Measurements from ENCODE around the gene PHOSPHO2.
"Not testable (repeated sequence)": the region's sequence is repeated elsewhere in the genome, so short reads cannot be mapped to it uniquely, and the experiment has no call there.

PHOSPHO2 gene

DNA sequence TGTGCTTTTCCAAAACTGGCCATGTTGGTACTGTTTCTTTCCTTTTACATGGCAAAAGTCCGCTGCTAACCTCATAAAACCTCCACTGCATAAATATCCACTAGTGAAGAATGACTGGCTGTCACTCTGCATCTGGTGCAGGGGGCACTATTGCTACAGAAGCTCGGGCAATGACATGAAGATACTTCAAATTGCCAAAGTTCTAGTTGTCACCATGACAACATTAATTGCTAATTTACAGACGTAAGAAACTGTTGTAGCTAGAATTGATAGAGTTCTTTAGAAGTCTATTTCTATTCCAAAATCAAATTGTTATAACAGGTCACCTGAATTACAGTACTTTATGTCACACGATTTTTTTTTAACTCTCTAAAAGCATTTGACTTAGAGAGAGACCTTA is 909 bp upstream of the PHOSPHO2 start:
- ChIA-PET CTCF (interaction anchor here (0.7 to 4.1 kb wide), 8 partner anchors 10 to 172 kb away, joined by 3 to 20 read pairs (median 4); no protein-coding TSS in a partner anchor), POLR2A (no interaction called here)

DNA sequence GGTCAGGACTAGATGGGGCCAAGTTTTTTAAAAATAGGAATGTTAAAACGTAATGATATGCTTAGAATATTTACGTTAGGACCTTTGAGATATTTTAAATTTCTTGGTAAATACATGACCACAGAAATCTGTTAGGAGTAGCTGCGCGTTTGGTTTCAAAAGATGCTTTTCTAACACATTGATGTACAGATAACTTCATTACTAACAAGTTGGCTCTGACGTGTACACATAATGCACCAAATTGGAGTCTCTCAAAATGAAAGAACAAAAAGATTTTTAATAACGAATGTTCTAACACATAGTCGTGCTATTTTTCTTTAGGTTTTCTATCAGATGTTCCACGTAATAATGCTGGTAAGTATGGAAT is 608 bp downstream of the PHOSPHO2 start:
- Histone ChIP-seq H3K27me3 (replicated peaks in 2 of 5; ENCODE audit: control insufficient read depth in 4 of 5, insufficient read depth in 5 of 5, low read length in 4 of 5) (no peaks in the 10 kb centered on the region), H3K4me1 (ENCODE audit: control extremely low read depth in 1 of 4, control insufficient read depth in 4 of 4, insufficient read depth in 4 of 4, low read length in 3 of 4) (peaks cover 6 to 16% (median 9%) of the 10 kb centered on the region in 4 experiments), H3K27ac (ENCODE audit: insufficient read depth in 1 of 2, low read depth in 1 of 2, low read length in 2 of 2, poor library complexity in 1 of 2, severe bottlenecking in 2 of 2) (peak overlapping the region; percentile 94 to 95), H3K36me3 (ENCODE audit: control insufficient read depth in 4 of 4, insufficient read depth in 4 of 4, low read length in 3 of 4) (peaks cover 2 to 8% (median 3%) of the 10 kb centered on the region in 4 experiments), H3K4me3 (ENCODE audit: control insufficient read depth in 1 of 7, extremely low read depth in 1 of 7, insufficient read depth in 4 of 7, low read depth in 2 of 7, low read length in 6 of 7) (peak overlapping the region; percentile 56 to 93 (median 84)), H3K9me3 (ENCODE audit: control extremely low read depth in 1 of 5, control insufficient read depth in 4 of 5, insufficient read depth in 2 of 5, low read depth in 1 of 5, low read length in 4 of 5) (peaks cover 0 to 4% (median 0%) of the 10 kb centered on the region in 5 experiments)
- WGBS (ENCODE audit: insufficient coverage), result 58% methylated on average over 5 of the region's 8 CpGs
- ChIA-PET CTCF (interaction anchor here (1.1 to 4.1 kb wide), 3 partner anchors 11 to 17 kb away, joined by 3 to 20 read pairs (median 3); no protein-coding TSS in a partner anchor), POLR2A (no interaction called here)
- DNase-seq, result no peak

More for the DNA sequence above, 909 bp upstream of the PHOSPHO2 start:
- Histone ChIP-seq H3K4me1 (ENCODE audit: control extremely low read depth in 1 of 4, control insufficient read depth in 4 of 4, insufficient read depth in 4 of 4, low read length in 3 of 4) (peaks cover 6 to 16% (median 9%) of the 10 kb centered on the region in 4 experiments), H3K36me3 (ENCODE audit: control insufficient read depth in 4 of 4, insufficient read depth in 4 of 4, low read length in 3 of 4) (peaks cover 0 to 2% (median 0%) of the 10 kb centered on the region in 4 experiments), H3K9me3 (ENCODE audit: control extremely low read depth in 1 of 5, control insufficient read depth in 4 of 5, insufficient read depth in 2 of 5, low read depth in 1 of 5, low read length in 4 of 5) (peaks cover 0 to 4% (median 2%) of the 10 kb centered on the region in 5 experiments), H3K27ac (ENCODE audit: insufficient read depth in 1 of 2, low read depth in 1 of 2, low read length in 2 of 2, poor library complexity in 1 of 2, severe bottlenecking in 2 of 2) (peak overlapping the region; percentile 94 to 95), H3K27me3 (replicated peaks in 2 of 5; ENCODE audit: control insufficient read depth in 4 of 5, insufficient read depth in 5 of 5, low read length in 4 of 5) (no peaks in the 10 kb centered on the region), H3K4me3 (ENCODE audit: control insufficient read depth in 1 of 7, extremely low read depth in 1 of 7, insufficient read depth in 4 of 7, low read depth in 2 of 7, low read length in 6 of 7) (peak overlapping the region in 5 of 7 experiments; percentile 76 to 92 (median 84))
- WGBS (ENCODE audit: insufficient coverage), result 64% methylated on average over 1 of the region's 4 CpGs
- DNase-seq, result peak; percentile 59 to 72 (median 66)

DNA sequence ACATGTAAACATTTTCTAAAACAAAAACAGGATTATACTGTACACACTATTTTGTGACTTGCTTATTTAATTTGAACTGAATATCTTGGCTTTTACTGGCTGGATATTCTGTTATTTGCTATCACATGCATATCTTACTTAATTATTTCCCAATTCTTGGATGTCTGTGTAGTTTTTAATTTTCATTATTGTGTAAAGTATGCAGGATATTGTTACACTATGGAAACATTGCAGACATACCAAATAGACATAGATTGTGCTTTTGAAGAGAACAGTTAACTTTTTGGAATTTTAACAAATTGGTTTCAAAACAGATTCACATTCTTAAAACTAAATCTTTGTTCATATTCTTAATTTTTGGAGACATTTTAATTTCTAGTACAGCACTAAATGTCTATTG is 2.1 kb downstream of the PHOSPHO2 start:
- peaks cover 2 to 12% (median 3%) of the 10 kb centered on the region in 4 experiments for H3K36me3 ChIP-seq (ENCODE audit: control insufficient read depth in 4 of 4, insufficient read depth in 4 of 4, low read length in 3 of 4)
- H3K9me3 ChIP-seq (ENCODE audit: control extremely low read depth in 1 of 5, control insufficient read depth in 4 of 5, insufficient read depth in 2 of 5, low read depth in 1 of 5, low read length in 4 of 5), result no peaks in the 10 kb centered on the region
- DNase-seq, result no peak
- ChIA-PET CTCF (interaction anchor here (1.6 kb wide), 1 partner anchor 11 kb away, joined by 4 read pairs; no protein-coding TSS in a partner anchor), POLR2A (interaction anchor here (0.7 kb wide), 1 partner anchor 47 kb away, joined by 3 read pairs; no protein-coding TSS in a partner anchor)
- no peaks in the 10 kb centered on the region for H3K27me3 ChIP-seq (replicated peaks in 2 of 5; ENCODE audit: control insufficient read depth in 4 of 5, insufficient read depth in 5 of 5, low read length in 4 of 5)
- peaks cover 6 to 16% (median 9%) of the 10 kb centered on the region in 4 experiments for H3K4me1 ChIP-seq (ENCODE audit: control extremely low read depth in 1 of 4, control insufficient read depth in 4 of 4, insufficient read depth in 4 of 4, low read length in 3 of 4)
- no peak overlapping the region for H3K27ac ChIP-seq (ENCODE audit: insufficient read depth in 1 of 2, low read depth in 1 of 2, low read length in 2 of 2, poor library complexity in 1 of 2, severe bottlenecking in 2 of 2)
- no peak overlapping the region for H3K4me3 ChIP-seq (ENCODE audit: control insufficient read depth in 1 of 7, extremely low read depth in 1 of 7, insufficient read depth in 4 of 7, low read depth in 2 of 7, low read length in 6 of 7)

DNA sequence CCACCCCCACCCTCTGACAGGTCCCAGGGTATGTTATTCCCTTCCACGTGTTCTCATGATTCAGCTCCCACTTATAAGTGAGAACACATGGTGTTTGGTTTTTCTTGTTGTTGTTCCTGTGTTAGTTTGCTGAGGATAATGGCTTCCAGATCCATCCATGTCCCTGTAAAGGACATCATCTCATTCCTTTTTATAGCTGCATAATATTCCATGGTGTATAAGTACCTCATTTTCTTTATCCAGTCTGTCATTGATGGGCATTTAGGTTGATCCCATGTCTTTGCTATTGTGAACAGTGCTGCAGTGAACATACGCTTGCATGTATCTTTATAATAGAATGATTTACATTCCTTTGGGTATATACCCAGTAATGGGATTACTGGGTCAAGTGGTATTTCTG is 4.9 kb downstream of the PHOSPHO2 start:
- H3K27me3 ChIP-seq (replicated peaks in 2 of 5; ENCODE audit: control insufficient read depth in 4 of 5, insufficient read depth in 5 of 5, low read length in 4 of 5); H3K4me3 ChIP-seq (ENCODE audit: control insufficient read depth in 1 of 7, extremely low read depth in 1 of 7, insufficient read depth in 4 of 7, low read depth in 2 of 7, low read length in 6 of 7); H3K27ac ChIP-seq (ENCODE audit: insufficient read depth in 1 of 2, low read depth in 1 of 2, low read length in 2 of 2, poor library complexity in 1 of 2, severe bottlenecking in 2 of 2); H3K4me1 ChIP-seq (ENCODE audit: control extremely low read depth in 1 of 4, control insufficient read depth in 4 of 4, insufficient read depth in 4 of 4, low read length in 3 of 4); POLR2A ChIA-PET; H3K9me3 ChIP-seq (ENCODE audit: control extremely low read depth in 1 of 5, control insufficient read depth in 4 of 5, insufficient read depth in 2 of 5, low read depth in 1 of 5, low read length in 4 of 5); DNase-seq: not testable (repeated sequence)
- WGBS (ENCODE audit: insufficient coverage), result no CpG with 5 or more reads among the region's 2 CpGs
- CTCF ChIA-PET, result interaction anchor here (1.0 to 1.6 kb wide), 2 partner anchors 16 to 128 kb away, joined by 3 to 7 read pairs; partner anchors contain the start of gene UBR3
- peaks cover 5 to 17% (median 7%) of the 10 kb centered on the region in 4 experiments for H3K36me3 ChIP-seq (ENCODE audit: control insufficient read depth in 4 of 4, insufficient read depth in 4 of 4, low read length in 3 of 4)

DNA sequence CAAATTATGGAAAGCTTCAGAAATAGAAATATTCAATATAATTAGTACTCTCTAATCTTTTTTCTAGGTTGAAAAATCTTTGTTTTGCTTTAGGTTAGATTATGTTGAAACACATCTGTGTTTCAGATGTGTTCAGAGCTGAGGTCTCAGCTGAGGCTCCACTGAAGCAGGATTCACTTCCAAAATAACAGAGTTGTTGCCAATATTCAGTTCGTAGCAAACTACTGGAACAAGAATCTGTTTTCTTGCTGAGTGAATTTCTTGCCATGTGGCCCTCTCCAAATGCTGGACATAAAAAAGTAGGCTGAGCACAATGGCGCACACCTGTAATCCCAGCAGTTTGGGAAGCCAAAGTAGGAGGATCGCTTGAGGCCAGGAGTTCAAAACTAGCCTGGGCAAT is 8.7 kb downstream of the PHOSPHO2 start:
- no peaks in the 10 kb centered on the region for H3K4me1 ChIP-seq (ENCODE audit: control extremely low read depth in 1 of 4, control insufficient read depth in 4 of 4, insufficient read depth in 4 of 4, low read length in 3 of 4)
- ChIA-PET CTCF (interaction anchor here (1.4 to 1.7 kb wide), 2 partner anchors 10 to 23 kb away, joined by 3 to 5 read pairs; no protein-coding TSS in a partner anchor), POLR2A (no interaction called here)

DNA sequence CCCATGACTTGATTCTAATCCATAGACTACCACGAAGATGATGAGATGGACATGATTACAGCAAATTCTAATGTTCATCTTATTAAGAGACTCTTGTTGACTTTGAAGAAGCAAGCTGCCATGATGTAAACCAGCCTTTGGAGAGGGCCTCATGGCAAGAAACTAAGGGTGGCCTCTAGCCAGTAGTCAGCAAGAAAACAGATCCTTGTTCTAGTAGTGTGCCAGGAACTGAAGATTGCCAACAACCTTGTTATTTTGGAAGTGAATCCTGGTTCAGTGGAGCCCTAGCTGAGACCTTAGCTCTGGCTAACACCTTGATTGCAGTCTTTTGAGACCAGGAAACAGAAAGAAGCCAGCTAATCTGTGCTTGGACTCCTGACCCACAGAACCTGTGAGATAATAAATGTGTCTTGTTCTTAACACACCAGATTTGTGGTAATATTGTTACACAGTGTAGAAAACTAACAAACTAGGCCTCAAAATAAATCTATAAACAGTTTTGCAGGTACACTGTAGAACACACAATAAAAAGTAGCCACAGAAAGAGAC is 10.0 kb downstream of the PHOSPHO2 start:
- no peaks in the 10 kb centered on the region for H3K27me3 ChIP-seq (replicated peaks in 2 of 5; ENCODE audit: control insufficient read depth in 4 of 5, insufficient read depth in 5 of 5, low read length in 4 of 5)
- no peak for DNase-seq
- no CpG with 5 or more reads among the region's 1 CpG for WGBS (ENCODE audit: insufficient coverage)
- H3K27ac ChIP-seq (ENCODE audit: insufficient read depth in 1 of 2, low read depth in 1 of 2, low read length in 2 of 2, poor library complexity in 1 of 2, severe bottlenecking in 2 of 2), result no peak overlapping the region
- H3K36me3 ChIP-seq (ENCODE audit: control insufficient read depth in 4 of 4, insufficient read depth in 4 of 4, low read length in 3 of 4), result peaks cover 3 to 15% (median 4%) of the 10 kb centered on the region in 4 experiments
- H3K9me3 ChIP-seq (ENCODE audit: control extremely low read depth in 1 of 5, control insufficient read depth in 4 of 5, insufficient read depth in 2 of 5, low read depth in 1 of 5, low read length in 4 of 5), result no peaks in the 10 kb centered on the region
- H3K4me3 ChIP-seq (ENCODE audit: control insufficient read depth in 1 of 7, extremely low read depth in 1 of 7, insufficient read depth in 4 of 7, low read depth in 2 of 7, low read length in 6 of 7), result no peak overlapping the region
- H3K4me1 ChIP-seq (ENCODE audit: control extremely low read depth in 1 of 4, control insufficient read depth in 4 of 4, insufficient read depth in 4 of 4, low read length in 3 of 4), result no peaks in the 10 kb centered on the region
- CTCF ChIA-PET, result interaction anchor here (1.7 kb wide), 1 partner anchor 11 kb away, joined by 5 read pairs; no protein-coding TSS in a partner anchor
- POLR2A ChIA-PET, result no interaction called here

More for the DNA sequence above, 8.7 kb downstream of the PHOSPHO2 start:
- H3K9me3 ChIP-seq (ENCODE audit: control extremely low read depth in 1 of 5, control insufficient read depth in 4 of 5, insufficient read depth in 2 of 5, low read depth in 1 of 5, low read length in 4 of 5), result no peaks in the 10 kb centered on the region
- no peak overlapping the region for H3K27ac ChIP-seq (ENCODE audit: insufficient read depth in 1 of 2, low read depth in 1 of 2, low read length in 2 of 2, poor library complexity in 1 of 2, severe bottlenecking in 2 of 2)
- no peaks in the 10 kb centered on the region for H3K27me3 ChIP-seq (replicated peaks in 2 of 5; ENCODE audit: control insufficient read depth in 4 of 5, insufficient read depth in 5 of 5, low read length in 4 of 5)
- no peak for DNase-seq
- 90% methylated on average over 2 of the region's 3 CpGs for WGBS (ENCODE audit: insufficient coverage)
- peaks cover 3 to 19% (median 7%) of the 10 kb centered on the region in 4 experiments for H3K36me3 ChIP-seq (ENCODE audit: control insufficient read depth in 4 of 4, insufficient read depth in 4 of 4, low read length in 3 of 4)
- no peak overlapping the region for H3K4me3 ChIP-seq (ENCODE audit: control insufficient read depth in 1 of 7, extremely low read depth in 1 of 7, insufficient read depth in 4 of 7, low read depth in 2 of 7, low read length in 6 of 7)

DNA sequence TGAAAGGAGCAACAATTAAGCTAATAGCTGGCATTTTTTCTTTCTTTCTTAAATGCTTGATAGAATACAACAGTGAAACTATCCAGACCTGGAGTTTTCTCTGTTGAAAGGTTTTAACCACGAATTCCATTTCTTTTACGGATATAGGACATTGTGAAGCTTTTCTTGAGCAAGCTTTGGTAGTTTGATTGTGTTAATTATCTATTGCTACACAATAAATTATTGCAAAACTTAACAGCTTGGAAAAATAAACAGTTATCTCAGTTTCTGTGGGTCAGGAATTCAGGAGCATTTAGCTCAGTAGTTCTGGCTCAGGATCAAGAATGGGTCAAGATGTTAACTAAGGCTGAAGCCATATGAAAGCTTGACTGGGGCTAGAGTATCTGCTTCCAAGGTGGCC is 11.7 kb downstream of the PHOSPHO2 start:
- no CpG with 5 or more reads among the region's 2 CpGs for WGBS (ENCODE audit: insufficient coverage)
- Histone ChIP-seq H3K27ac (ENCODE audit: insufficient read depth in 1 of 2, low read depth in 1 of 2, low read length in 2 of 2, poor library complexity in 1 of 2, severe bottlenecking in 2 of 2) (no peak overlapping the region), H3K9me3 (ENCODE audit: control extremely low read depth in 1 of 5, control insufficient read depth in 4 of 5, insufficient read depth in 2 of 5, low read depth in 1 of 5, low read length in 4 of 5) (no peaks in the 10 kb centered on the region), H3K36me3 (ENCODE audit: control insufficient read depth in 4 of 4, insufficient read depth in 4 of 4, low read length in 3 of 4) (peaks cover 3 to 10% (median 7%) of the 10 kb centered on the region in 4 experiments), H3K4me1 (ENCODE audit: control extremely low read depth in 1 of 4, control insufficient read depth in 4 of 4, insufficient read depth in 4 of 4, low read length in 3 of 4) (no peaks in the 10 kb centered on the region), H3K4me3 (ENCODE audit: control insufficient read depth in 1 of 7, extremely low read depth in 1 of 7, insufficient read depth in 4 of 7, low read depth in 2 of 7, low read length in 6 of 7) (no peak overlapping the region), H3K27me3 (replicated peaks in 2 of 5; ENCODE audit: control insufficient read depth in 4 of 5, insufficient read depth in 5 of 5, low read length in 4 of 5) (no peaks in the 10 kb centered on the region)
- POLR2A ChIA-PET, result interaction anchor here (0.6 kb wide), 1 partner anchor 146 kb away, joined by 3 read pairs; no protein-coding TSS in a partner anchor
- DNase-seq, result no peak
- CTCF ChIA-PET, result interaction anchor here (1.2 to 1.3 kb wide), 3 partner anchors 9 to 187 kb away, joined by 3 to 4 read pairs (median 3); partner anchors contain the start of genes CFAP210 and PHOSPHO2

Measured in common myeloid progenitor, CD34-positive (primary cell).